SU-DHL-6 (cell line): ENCODE measurements around the gene ADCY3.

Source experiments
- H2AFZ ChIP-seq: fragments of 200-600 bp; sonication (generic); 2 replicates; pipeline ENCODE4 v1.6.1; 2014; ENCODE audit warnings: low read depth, mild to moderate bottlenecking, moderate library complexity, mixed read lengths, antibody characterized with exemption, low read length; ENCODE audit not compliant: severe bottlenecking
- H3F3A ChIP-seq: fragments of 200-600 bp; shearing (Covaris generic); 2 replicates; pipeline ENCODE4 v1.6.0; 2016; ENCODE audit warnings: antibody characterized with exemption, mild to moderate bottlenecking; ENCODE audit not compliant: insufficient read depth
- H3K27ac ChIP-seq: fragments of 200-600 bp; sonication (generic); 2 replicates; pipeline ENCODE4 v1.5.1; 2016; ENCODE audit warnings: low read depth, mild to moderate bottlenecking, low read length, moderate library complexity, mixed read lengths
- H3K27me3 ChIP-seq: fragments of 200-600 bp; sonication (generic), shearing (Covaris generic); 2 replicates; pipeline ENCODE4 v1.6.0; 2014; ENCODE audit warnings: mild to moderate bottlenecking, low read length
- H3K36me3 ChIP-seq: fragments of 200-600 bp; sonication (generic); 2 replicates; pipeline ENCODE4 v1.6.1; 2014; ENCODE audit warnings: mild to moderate bottlenecking, low read length, mixed read lengths
- H3K4me2 ChIP-seq: fragments of 300-600, 200-600 bp; shearing (Covaris generic), sonication (generic); 2 replicates; pipeline ENCODE4 v1.6.0; 2014; ENCODE audit warnings: low read length, low read depth, mild to moderate bottlenecking; ENCODE audit not compliant: poor library complexity, severe bottlenecking
- H3K4me3 ChIP-seq: fragments of 200-600 bp; sonication (generic); 2 replicates; pipeline ENCODE4 v1.5.1; 2014; ENCODE audit warnings: antibody characterized with exemption, low read length, mild to moderate bottlenecking, mixed read lengths; ENCODE audit not compliant: insufficient read depth, poor library complexity, severe bottlenecking
- H3K79me2 ChIP-seq: fragments of 200-600 bp; sonication (generic); 2 replicates; pipeline ENCODE4 v1.6.1; 2014; ENCODE audit warnings: mild to moderate bottlenecking, low read length, moderate library complexity; ENCODE audit not compliant: insufficient read depth
- H3K9ac ChIP-seq: fragments of 200-600 bp; sonication (generic); 2 replicates; pipeline ENCODE4 v1.7.0; 2014; ENCODE audit warnings: mild to moderate bottlenecking, low read length
- H3K9me2 ChIP-seq: fragments of 200-600 bp; sonication (generic); replicated peaks from 2 replicates; pipeline ENCODE4 v1.6.1; 2014; ENCODE audit warnings: low read length; ENCODE audit not compliant: insufficient read depth
- H3K9me3 ChIP-seq: fragments of 200-600 bp; sonication (generic); 2 replicates; pipeline ENCODE4 v1.6.1; 2014; ENCODE audit warnings: low read length, mixed read lengths; ENCODE audit not compliant: insufficient read depth
- H4K20me1 ChIP-seq: fragments of 200-600 bp; sonication (generic); 2 replicates; pipeline ENCODE4 v1.6.1; 2014; ENCODE audit warnings: low read depth, mild to moderate bottlenecking, antibody characterized with exemption, low read length, moderate library complexity, mixed read lengths
- CTCF ChIP-seq: fragments of 200-600 bp; sonication (generic); IDR thresholded peaks from one replicate; pipeline ENCODE4 v1.5.1; 2017; ENCODE audit warnings: antibody characterized with exemption, mild to moderate bottlenecking, low read length, moderate library complexity; ENCODE audit not compliant: insufficient read depth, poor library complexity, severe bottlenecking
- EZH2phosphoT487 ChIP-seq: fragments of 200-600 bp; sonication (generic), shearing (Covaris generic); conservative IDR thresholded peaks from 2 replicates; pipeline ENCODE4 v1.6.1; 2018; ENCODE audit warnings: mild to moderate bottlenecking, antibody characterized with exemption, low read length, moderate library complexity, mixed read lengths

ADCY3 gene

GRCh38 chr2:24909555-24910177 is 10.4 kb downstream of the ADCY3 start:
- H3K9me2 ChIP-seq: no peaks in the 10 kb centered on the region
- H3K9ac ChIP-seq: no peak overlapping the region
- H3K36me3 ChIP-seq: peaks cover 4% of the 10 kb centered on the region; the same call in 1 of the 2 replicates
- no peaks in the 10 kb centered on the region for H3K27me3 ChIP-seq
- TF ChIP-seq CTCF (no peak), EZH2phosphoT487 (no peak)
- H3K4me3 ChIP-seq: no peak overlapping the region
- no peak overlapping the region for H3K27ac ChIP-seq
- no peaks in the 10 kb centered on the region for H3F3A ChIP-seq
- no peaks in the 10 kb centered on the region for H4K20me1 ChIP-seq
- no peak overlapping the region for H2AFZ ChIP-seq
- no peak overlapping the region for H3K4me2 ChIP-seq
- H3K79me2 ChIP-seq: peaks cover 74% of the 10 kb centered on the region
- H3K9me3 ChIP-seq: no peaks in the 10 kb centered on the region

GRCh38 chr2:24908461-24908901 is 11.6 kb downstream of the ADCY3 start:
- TF ChIP-seq EZH2phosphoT487: no peak
- no peak for TF ChIP-seq CTCF
- no peaks in the 10 kb centered on the region for H3K9me3 ChIP-seq
- H4K20me1 ChIP-seq: no peaks in the 10 kb centered on the region
- H3K4me3 ChIP-seq: no peak overlapping the region
- H3K36me3 ChIP-seq: peaks cover 4% of the 10 kb centered on the region; the same call in 1 of the 2 replicates
- H3K4me2 ChIP-seq: no peak overlapping the region
- H2AFZ ChIP-seq: no peak overlapping the region
- H3K9ac ChIP-seq: no peak overlapping the region
- no peaks in the 10 kb centered on the region for H3K27me3 ChIP-seq
- H3K9me2 ChIP-seq: no peaks in the 10 kb centered on the region
- H3K27ac ChIP-seq: no peak overlapping the region
- no peaks in the 10 kb centered on the region for H3F3A ChIP-seq
- H3K79me2 ChIP-seq: peaks cover 66% of the 10 kb centered on the region

- no peak for TF ChIP-seq EZH2phosphoT487
- TF ChIP-seq CTCF: no peak
- Histone ChIP-seq H3K4me3 (no peak overlapping the region), H3K9ac (no peak overlapping the region), H3K4me2 (no peak overlapping the region), H3K79me2 (peaks cover 62% of the 10 kb centered on the region), H4K20me1 (no peaks in the 10 kb centered on the region), H3F3A (no peaks in the 10 kb centered on the region), H3K9me2 (no peaks in the 10 kb centered on the region), H3K27ac (no peak overlapping the region), H2AFZ (no peak overlapping the region), H3K36me3 (peaks cover 4% of the 10 kb centered on the region; the same call in 1 of the 2 replicates), H3K9me3 (no peaks in the 10 kb centered on the region), H3K27me3 (no peaks in the 10 kb centered on the region)
Measured at GRCh38 chr2:24907116-24907515, 12.9 kb downstream of the ADCY3 start.
